GM18519 (cell line): ENCODE data around the gene DDX54.

Source experiments
- ATAC-seq: cut with Tn5 transposase; IDR thresholded peaks from one replicate; pipeline ENCODE4 v1.9.1; 2021; ENCODE audit warnings: mild to moderate bottlenecking, moderate library complexity; ENCODE audit not compliant: unreplicated experiment, low FRiP score

DDX54 gene

DNA sequence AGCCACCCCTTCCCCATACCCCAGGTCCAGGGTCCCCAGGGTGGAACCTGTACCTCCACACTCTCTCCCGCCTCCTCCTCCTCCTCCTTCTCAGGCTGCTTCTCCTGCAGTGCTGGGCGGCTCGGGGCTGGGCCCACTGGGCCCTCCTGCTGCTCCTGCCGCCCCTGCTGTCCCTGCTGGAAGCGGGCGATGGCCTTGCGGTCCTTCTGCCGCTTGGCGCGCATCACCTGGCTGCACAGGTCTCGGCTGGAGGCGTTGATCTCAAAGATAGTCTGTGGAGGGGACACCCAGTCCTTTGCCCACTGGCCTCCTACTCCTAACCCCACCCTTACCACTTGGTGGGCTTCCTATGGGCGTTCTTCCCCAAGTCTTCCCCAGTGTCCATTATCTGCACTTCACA lies 21.3 kb downstream of the DDX54 start:
- no peak for ATAC-seq

DNA sequence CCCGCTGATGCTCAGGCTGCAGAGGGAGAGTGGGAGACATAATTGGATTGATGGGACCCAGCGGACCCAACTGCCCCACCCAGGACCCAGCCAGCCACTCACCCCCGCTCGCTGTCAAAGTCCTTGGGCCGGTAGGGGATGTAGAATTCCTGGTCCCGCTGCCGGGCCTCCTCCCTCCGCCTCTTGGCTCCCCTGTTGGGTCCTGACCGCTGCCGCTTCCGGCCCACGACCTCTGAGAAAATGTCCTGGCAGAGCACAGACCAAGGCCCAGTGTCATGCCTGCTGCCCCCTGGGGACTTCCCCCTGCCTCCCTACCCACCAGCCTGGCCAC lies 22.3 kb downstream of the DDX54 start:
- no peak for ATAC-seq

DNA sequence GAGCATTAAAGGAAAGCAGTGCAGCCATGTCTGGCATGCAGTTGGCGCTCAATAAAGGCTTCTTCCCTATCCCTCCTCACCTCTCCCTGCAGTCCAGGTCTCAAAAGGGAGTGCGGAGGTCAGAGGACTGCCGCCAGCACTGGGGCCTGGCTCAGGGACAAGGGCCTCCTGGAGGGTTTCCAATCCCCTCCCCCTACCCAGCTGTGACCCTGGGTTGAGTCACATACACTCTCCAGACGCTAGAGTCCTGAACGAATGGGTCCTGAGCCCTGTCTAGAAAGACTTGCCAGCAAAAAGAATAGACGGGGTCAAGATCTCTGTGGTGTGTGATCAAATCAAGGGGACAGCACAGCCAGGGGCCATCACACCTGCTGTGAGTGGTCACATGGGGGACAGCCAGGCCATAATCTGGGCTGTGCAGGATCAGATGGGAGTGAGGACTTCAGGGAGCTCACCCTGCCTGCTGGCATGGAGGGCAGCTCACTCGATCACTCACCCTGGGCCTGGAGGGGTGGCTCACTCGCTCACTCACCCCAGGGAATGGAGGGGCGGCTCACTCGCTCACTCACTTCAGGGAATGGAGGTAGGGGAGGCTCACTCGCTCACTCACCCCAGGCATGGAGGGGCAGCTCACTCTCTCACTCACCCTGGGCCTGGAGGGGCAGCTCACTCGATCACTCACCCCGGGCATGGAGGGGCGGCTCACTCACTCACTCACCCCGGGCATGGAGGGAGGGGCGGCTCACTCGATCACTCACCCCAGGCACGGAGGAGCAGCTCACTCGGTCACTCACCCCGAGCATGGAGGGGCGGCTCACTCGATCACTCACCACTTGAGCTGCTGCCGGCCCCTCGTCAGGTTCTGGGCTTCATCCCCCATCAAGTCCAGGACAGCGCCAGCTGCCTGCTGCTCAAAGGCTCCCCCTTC lies 22.9 kb downstream of the DDX54 start:
- no peak for ATAC-seq

DNA sequence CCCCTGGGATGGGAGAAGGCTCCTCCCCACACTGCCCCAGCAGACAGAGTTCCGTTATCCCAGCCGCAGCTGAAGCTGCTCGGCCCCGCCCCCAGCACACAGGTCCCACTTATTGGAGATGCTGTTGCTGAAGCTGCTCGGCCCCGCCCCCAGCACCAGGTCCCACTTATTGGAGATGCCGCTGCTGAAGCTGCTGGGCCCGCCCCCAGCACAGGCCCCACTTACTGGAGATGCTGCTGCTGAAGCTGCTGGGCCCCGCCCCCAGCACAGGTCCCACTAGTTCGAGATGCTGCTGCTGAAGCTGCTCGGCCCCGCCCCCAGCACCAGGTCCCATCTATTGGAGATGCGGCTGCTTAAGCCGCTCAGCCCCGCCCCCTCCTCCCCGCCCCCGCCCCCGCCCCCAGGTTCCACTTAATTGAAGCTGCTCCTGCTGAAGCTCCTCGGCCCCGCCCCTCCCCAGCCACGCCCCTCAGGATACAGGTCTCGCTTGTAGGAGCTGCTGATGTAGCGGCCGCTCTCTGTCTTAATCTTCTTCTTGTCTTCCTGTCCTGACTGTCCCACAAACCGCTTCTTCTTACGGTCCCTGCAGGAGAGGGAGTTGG lies 23.8 kb downstream of the DDX54 start:
- ATAC-seq: no peak

DNA sequence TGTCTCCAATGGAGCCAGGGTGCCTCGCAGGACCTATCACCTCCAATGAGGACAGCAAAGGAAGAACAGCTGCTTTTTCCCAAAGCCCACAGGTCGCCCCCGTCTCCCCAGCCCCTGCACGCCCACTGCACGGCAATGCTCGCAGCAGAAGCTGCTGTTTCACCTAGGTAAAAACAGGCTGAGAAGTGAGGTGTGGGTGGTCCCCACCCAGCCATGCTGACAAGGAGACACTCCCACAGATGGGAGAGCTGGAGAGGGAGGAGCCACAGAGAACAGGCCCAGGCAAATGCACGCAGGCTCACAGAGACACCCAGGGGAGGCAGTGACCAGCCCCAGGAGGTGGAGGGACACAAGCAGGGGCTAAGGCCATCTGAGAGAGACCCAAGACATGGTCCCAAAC lies 25.3 kb downstream of the DDX54 start:
- ATAC-seq: no peak

DNA sequence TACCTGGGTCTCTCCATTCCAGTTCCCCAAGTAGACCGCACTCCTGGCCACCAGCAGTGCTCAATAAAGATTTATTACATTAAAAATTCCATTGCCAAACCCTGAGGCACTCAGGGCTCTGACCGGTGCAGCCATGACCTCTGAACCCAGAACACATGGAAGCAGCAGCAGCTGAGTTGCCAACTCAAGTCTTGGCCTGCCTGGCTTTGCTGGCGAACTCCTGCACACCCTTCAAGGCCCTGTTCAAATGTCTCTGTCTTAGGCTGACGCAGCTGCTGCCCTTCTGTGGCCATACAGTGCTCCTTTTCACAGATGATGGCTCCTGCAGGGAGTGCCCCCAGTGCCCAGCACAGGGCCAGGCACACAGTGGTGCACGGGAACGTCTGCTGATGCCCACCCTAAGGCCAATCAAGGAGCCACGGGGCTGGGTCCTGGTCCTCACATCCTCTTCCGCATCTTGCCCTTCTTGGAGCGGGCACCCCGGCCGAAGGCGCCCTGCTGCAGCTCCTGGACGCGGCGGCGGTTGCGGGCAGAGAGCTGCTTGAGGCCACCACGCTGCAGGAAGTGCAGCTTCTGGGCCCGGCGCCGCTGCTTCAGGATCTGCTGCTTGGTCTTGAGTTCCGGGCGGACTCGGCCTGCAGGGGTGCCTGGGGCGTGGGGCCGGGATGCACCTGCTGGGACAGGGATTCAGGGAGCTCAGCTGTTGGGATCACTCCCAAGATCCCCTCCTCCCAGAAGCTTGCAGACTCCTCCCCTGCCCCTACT lies 26.7 kb downstream of the DDX54 start:
- no peak for ATAC-seq

DNA sequence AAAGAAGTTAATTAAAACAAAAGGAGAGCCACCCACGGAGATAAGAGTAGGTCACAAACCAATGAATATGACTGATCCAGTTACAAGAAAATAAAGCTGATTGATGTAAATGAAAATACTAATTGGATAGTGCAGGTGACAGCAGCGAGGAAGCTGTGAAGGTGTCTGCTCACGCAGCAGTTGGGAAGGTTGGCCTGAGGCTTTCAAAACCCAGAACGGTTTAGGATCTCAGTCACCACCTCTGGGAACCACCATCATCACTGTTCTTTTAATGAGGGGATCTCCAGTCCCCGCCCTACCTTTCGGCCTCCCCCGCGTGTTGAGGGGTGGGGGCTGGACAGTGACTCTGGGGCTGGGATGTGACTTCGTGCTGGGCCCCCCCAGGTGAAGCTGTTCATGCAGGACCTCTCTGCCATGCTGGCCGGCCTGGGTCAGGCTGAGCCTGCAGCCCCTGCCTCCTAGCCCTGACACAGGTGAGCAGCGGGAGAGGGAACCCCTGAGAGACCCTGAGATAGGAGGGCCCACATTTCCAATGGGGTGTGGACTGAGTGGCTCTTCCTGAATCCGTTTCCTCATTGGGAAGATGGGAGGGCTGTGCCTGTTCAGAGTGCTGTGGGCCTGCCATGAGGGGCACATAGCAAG lies 27.9 kb downstream of the DDX54 start:
- ATAC-seq: no peak

DNA sequence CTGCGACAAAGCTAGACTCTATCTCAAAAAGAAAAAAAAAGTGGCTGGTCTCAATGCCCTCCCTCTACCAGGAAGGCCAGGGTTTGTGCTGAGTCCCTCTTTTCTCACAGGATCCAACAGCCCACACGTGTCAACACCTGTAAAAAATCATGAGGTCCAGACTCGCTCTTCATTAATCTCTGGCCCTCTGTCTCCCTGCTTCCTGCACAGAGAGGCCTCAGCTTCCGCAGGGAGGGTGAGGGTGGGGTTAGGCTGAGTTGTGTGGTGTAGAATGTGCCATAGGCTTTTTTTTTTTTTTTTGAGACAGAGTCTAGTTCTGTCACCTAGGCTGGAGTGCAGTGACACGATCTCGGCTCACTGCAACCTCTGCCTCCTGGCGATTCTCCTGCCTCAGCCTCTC lies 29.6 kb downstream of the DDX54 start:
- no peak for ATAC-seq

DNA sequence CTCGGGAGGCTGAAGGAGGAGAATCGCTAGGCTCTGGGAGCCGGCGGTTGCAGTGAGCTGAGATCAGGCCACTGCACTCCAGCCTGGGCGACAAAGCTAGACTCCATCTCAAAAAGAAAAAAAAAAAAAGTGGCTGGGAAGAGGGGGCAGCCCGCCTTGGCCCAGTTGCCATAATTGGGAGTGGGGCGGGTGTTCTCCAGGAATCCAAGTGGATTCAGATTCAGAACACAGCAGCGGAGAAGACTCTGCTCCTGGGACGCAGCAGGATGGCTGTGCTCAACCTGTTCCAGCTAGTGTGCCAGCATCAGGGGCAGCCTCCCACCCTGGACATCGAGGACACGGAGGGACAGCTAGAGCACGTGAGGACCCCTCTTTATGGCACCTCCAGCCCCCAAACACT lies 30.2 kb downstream of the DDX54 start:
- no peak for ATAC-seq

DNA sequence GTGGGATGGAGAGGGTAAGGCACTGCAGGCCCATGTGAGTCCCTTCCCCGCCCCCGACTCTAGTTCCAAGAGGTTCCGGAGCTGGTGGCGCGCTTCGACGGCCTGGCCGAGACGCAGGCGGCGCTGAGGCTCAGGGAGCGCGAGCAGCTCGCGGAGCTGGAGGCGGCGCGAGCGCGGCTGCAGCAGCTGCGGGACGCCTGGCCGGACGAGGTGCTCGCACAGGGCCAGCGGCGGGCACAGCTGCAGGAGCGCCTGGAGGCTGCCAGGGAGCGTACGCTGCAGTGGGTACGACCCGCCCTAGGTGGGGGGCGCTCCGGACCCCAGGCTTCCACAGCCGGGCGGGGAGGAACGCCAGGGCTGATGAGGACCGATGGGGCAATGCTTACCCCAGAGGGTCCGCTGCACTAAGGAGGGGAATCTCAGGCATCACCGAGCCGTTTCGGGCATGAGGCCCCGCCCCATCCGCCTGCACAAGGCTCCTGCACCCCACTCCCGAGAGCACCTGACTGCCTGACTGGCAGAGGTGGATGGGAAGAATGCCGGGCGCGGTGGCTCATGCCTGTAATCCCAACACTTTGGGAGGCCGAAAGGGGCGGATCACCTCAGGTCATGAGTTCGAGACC lies 30.8 kb downstream of the DDX54 start:
- no peak for ATAC-seq

DNA sequence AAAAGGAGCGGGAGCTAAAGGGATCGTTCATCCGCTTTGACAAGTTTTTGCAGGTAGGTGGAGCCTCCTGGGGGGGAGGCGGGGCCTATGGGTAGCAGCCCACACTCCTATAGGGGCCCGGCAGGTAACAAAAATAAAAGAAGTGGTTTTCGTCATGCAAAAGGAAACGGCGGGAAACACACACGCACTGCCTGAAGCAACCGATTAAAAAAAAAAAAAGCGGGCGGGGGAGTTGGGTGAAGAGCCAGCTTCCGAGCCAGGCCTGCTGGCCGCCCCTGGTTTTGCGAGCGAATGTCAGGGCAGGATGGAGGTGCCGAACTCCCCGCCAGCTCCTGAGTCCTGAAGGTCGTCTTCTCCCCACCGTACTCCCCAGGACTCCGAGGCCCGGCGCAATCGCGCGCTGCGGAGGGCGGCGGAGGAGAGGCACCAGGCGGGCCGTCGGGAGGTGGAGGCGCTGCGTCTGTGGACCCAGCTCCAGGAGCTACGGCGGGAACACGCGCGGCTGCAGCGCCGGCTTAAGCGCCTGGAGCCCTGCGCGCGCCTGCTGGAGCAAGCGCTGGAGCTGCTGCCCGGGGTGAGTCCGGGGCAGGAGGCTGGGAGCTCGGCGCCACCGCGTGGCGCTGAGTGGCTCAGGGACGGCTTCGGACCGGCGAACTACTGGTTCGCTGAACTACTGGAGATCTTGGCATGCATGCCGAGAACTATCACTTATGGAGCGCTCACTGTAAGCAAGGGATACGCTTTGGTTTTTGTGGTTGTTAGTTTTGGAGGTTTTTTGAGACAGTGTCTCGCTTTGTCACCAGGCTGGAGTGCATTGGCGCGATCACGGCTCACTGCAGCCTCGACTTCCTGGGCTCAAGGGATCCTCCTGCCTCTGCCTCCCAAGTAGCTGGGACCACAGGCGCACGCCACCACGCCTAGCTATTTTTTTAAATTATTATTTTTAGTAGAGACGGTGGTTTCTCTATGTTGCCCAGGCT lies 32.2 kb downstream of the DDX54 start:
- no peak for ATAC-seq

DNA sequence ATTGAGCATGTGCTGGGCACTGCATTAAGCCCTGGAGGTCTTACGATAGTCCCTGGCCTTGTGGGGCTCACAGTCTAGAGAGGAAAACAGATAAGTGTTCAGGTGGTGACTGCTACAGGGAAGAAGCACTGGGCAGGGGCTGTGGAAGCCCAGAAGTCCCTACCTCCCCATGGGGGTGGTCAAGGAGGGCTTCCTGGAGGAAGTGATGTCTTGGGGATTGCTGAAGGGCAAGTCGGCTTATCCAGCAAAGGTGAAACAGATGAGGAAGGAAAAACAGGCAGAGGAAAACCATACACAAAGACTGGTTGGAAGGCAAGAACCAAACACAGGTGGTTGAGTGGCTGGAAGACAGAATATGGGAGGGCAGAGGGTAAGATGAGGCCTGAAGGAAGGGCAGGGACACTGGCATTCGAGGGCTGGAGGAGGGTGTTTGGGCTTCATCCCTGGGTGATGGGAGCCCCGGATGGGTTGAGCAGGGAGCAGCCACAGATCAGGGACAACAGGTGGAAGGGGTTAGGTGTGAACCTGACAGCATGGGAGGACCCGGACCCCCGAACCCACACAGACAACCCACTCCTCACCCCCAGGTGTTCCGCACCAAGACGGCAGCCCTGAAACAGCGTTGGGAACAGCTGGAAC lies 33.0 kb downstream of the DDX54 start:
- ATAC-seq: no peak

DNA sequence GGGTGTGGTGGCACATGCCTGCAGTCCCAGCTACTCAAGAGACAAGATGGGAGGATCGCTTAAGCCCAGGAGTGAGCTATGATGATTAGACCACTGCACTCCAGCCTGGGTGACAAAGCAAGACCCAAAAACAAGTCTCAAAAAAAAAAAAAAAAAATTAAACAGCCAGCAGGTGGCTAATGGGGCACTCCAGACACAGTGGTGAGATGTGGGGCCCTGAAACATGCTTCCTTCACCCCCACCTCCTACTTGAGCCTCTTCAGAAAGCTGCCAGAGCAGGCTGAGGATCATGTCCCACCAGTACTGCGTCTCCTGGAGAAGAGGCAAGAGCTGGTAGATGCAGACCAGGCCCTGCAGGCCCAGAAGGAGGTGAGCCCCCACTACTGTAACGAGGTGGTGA lies 33.6 kb downstream of the DDX54 start:
- ATAC-seq: no peak

DNA sequence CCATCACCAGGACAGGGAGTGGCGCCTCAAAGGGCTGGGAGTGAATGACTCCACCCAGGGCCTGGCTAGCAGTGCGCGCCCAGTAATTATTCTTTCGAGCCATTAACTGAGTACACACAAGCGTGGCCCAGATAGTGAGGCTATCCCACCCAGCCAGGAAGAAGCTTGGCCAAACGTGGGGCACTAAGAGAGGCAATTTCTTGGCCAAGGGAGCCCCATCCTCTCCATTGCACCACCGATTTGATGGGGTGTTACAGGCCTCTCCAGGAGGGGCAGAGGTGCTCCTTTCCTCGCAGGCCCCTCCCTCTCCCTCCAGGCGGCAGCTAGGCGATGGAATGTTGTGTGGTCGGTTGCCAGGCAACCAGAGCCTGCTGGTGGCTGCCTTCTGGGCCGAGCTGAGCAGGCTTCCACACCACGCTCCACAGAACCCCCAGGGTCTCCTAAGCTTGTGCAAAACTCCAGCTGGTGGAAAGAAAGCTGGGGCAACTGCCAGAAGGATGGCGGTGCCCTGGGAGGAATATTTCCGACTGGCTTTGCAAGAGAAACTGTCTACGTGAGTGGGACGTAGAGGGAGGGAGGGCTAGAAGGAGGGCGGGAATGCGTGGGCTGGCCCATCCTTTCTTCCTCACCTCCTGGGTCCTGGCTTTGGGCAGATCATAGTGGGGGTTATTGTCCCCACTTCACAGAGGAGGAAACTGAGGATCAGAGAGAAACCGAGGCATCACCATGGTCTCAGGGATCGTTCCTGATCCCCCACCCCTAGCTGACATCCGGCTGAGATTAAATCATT lies 35.7 kb downstream of the DDX54 start, which contains the start of gene CFAP73:
Gene CFAP73 (plus strand): TSS at position 364 of the 790 bp plus-strand sequence. CDS start 134 bp downstream, at position 498.
- ATAC-seq: no peak

DNA sequence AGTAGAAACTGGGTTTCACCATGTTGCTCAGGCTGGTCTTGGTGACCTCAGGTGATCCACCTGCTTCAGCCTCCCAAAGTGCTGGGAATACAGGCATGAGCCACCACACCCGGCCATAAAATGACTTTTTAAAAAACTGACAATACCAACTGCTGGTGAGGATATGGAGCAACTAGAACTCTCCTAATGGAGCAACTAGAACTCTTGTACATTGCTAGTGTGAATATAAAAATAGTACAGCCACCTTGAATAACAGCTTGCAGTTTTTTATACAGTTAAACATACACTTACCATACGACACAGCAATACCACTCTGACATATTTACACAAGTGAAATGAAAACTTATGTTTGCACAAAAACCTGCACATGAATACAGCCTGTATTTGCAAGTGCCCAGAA lies 38.3 kb downstream of the DDX54 start:
- no peak for ATAC-seq

DNA sequence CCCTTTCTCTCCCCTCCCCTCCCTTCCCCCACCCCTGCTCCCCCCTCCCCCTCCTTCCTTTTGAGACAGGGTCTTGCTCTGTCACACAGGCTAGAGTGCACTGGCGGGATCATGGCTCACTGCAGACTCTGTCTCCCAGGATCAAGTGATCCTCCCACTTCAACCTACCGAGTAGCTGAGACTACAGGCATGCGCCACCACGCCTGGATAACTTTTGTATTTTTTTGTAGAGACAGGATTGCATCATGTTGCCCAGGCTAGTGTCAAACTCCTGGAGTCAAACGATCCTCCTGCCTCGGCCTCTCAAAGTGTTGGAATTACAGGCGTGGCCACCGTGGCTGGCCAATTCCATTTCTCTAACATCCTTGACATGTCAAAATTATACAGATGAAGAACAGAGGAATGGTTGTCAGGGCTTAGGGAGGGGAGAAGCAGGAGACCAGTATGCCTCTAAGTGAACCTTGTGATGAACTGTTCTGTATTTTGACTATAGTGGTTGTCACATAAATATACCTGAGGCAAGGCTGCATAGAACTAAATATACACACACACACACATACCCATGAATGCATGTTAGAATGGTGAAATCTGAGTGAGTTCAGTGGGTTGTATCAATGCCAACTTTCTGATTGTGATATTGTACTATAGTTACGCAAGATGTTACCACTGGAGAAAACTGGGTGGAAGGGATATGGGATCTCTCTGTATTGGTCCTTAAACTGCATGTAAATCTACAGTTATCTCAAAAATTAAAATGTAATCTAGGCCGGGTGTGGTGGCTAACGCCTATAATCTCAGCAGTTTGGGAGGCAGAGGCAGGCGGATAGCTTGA lies 39.3 kb downstream of the DDX54 start:
- ATAC-seq: no peak

DNA sequence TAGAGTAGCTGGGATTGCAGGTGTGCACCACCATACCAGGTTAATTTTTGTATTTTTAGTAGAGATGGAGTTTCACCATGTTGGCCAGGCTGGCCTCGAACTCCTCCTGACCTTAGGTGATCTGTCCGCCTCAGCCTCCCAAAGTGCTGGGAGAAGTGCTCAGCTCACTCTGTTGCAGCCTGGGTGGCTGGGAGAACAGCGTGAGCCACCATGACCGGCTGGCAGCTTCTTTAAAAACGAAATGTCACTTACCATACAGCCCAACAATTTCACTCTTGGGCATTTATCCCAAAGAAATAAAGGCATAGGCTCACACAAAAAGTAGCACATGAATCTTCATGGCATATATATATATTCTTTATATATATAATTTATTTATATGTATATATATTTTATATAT lies 40.5 kb downstream of the DDX54 start:
- ATAC-seq: no peak
